Left lobe of liver (tissue), 2 donors: Measurements from ENCODE around the gene ARFGAP1. TPM values are rescaled to one million over a fixed set of nuclear protein-coding genes. Genes with fewer than 3 reads are reported as not detected.
"Not testable (repeated sequence)": the region's sequence is repeated elsewhere in the genome, so short reads cannot be mapped to it uniquely, and the experiment has no call there.

Source experiments
- ATAC-seq: fragments of 200-7000 bp; cut with Tn5 transposase; one replicate; pipeline ENCODE4 v1.9.1; 2020; ENCODE audit warnings: mild to moderate bottlenecking, moderate library complexity
- DNase-seq: peaks from one replicate; pipeline ENCODE4 v3.0.0-alpha.2; 2020; ENCODE audit warnings: low spot score
- total RNA-seq: library from RNA; stranded (reverse); gene quantifications from one replicate; pipeline ENCODE4 v1.2.1, GENCODE V29; 2021
- donor health status: DM: no; HTN: no; CAD: no; lungs with moderate emphysema.
- donor health status: DM: no; HTN: yes; CAD: no.

Gene ARFGAP1
- total RNA-seq, 1 donor from 2014 or later, result 42.6 TPM

DNA sequence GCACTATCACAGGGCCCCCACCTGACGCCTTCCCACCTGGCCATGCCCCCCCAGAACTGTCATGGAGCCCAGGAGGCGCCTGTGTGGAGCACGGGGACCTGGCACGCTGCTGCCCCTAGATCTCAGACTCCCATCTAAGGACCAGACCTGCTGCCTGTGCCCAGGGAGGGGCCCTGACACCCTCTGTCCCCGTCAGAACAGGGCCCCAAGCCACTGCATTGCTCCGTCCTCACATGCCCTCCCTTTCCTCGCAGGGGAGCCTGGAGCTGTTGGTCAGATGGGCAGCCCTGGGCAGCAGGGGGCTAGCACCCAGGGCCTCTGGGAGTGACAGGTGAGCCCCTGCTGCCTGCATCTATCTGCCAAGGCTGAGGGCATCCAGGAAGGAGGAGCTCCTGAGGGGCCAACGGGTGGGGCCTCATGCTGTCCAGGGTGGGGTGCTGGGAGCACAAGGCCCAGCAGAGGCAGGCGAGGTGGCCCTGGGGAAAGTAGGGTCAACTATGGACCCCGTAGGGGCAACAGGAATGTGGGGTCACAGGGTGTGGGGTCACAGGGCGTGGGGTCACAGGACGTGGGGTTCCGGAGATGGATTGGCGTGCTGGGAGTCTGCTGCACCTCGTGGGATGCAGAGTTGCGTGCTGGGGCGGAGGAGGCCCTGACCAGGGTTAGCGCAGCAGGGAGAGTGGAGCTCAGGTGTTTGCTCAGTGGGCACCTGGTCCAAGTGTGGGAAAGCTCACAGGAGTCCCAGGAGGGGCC lies 56.9 kb downstream of the ARFGAP1 start:
- no peak for ATAC-seq
- no peak for DNase-seq

DNA sequence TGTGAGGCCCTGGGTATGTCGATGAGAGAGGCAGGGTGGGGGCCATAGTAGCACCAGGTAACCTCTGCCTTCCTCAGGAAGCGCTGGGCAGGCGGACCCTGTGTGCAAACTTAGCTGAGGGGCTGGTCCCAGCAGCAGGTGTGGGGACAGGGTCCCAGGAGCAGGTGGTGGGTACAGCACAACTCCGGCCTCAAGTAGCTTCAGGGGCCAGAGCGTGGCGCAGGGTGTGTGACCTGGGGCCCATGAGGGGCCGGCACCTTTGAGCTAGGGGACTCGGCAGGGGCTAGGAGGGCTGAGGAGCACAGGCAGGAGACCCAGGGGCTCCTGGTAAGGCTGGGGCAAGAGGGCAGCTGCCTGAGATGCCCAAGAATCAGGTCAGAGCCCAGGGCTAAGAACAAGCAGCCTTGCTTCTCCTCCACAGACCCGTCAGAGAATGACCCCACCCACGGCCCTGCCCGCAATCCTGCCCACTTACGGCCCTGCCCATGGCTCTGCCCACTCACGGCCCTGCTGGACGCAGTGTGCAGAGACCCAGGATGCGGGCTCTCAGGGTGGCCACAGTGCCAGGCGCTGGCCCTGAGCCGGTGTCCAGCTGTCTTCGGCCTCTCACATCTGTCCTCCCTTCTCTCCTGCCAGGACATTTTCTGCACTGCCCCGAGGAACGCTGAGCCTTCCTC lies 57.6 kb downstream of the ARFGAP1 start:
- ATAC-seq (no peak), DNase-seq (no peak)

DNA sequence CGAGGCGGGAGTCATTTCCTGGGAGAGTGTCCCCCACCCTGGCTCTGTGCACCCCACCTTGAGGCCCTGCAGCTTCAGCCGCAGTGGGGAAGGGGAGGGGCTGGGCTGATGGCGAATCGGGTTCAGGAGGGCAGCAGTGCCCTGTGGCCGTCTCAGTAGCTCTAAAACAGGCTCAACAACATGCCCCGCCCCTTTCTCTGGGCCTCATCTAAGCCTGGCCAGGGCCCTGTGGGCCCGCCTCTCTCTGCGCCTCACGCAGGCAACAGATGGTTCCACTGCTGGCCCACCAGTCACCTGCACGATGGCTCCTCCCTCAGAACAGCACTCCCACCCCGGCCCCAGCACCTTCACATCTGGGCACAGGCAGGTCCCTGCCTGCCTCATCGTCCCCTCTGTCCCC lies 58.3 kb downstream of the ARFGAP1 start:
- ATAC-seq, result no peak

DNA sequence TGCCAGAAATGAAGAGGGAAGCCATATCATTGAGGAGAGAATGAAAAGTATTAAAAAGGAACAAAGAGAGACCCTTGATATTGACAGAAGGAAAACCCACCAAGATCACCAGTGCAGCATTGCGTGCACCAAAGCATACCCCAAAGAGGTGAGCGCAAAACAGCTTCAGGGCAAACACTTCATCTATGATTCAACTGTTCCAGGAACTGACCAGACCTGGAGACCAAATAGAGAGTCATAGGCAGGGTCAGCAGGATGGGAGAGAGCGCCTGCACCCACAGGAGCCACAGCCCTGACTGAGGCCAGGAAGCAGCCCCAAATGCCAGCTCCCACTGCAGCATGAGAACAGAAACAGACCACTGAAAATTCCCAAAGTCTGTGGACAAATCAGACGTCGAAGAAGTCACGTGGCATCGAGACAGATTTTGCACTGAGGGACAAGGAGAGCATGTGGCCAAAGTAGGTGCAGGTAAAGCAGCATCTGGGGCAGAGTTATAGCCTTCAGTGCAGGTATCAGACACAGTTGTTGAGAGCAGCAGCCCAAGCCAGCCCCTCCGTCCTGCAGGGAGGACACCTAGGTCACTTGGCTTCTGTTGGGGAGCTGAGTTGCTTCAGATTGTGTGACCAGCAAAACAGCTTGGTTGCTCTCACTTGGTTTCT lies 59.3 kb downstream of the ARFGAP1 start:
- ATAC-seq, result no peak
- no peak for DNase-seq

More for the DNA sequence above, 58.3 kb downstream of the ARFGAP1 start:
- no peak for DNase-seq

- DNase-seq (no peak), ATAC-seq (no peak)
Observed at GRCh38 chr20:63332488-63333240, 60.1 kb downstream of the ARFGAP1 start.

GRCh38 chr20:63333241-63333836 lies 60.7 kb downstream of the ARFGAP1 start:
- ATAC-seq (no peak), DNase-seq (no peak)

DNA sequence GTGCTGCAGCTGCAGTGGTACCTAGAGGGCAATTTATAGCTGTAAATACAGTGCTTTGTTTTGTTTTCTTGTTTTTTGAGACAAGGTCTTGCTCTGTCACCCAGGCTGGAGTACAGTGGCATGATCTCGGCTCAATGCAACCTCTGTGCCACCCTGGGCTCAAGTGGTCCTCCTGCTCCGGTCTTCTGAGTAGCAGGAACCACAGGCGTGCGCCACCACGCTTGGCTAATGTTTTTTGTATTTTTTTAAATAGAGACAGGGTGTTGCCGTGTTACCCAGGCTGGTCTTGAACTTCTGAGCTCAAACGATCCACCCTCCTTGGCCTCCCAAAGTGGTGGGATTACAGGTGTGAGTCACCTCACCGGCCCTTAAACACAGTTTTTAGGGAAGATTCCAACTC lies 61.7 kb downstream of the ARFGAP1 start:
- DNase-seq (no peak), ATAC-seq (no peak)

DNA sequence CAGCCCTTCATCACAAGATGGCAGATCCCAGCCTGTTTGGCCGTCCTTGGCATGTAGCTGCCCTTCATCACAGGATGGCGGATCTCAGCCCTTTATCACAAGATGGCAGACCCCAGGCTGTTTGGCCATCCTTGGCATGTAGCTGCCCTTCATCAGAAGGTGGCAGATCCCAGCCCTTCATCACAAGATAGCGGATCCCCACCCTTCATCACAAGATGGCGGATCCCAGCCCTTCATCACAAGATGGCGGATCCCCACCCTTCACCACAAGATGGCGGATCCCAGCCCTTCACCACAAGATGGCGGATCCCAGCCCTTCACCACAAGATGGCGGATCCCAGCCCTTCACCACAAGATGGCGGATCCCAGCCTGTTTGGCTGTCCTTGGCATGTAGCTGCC lies 62.4 kb downstream of the ARFGAP1 start:
- DNase-seq, ATAC-seq: not testable (repeated sequence)

- DNase-seq, result no peak
- no peak for ATAC-seq
Observed at GRCh38 chr20:63335711-63336110, 63.1 kb downstream of the ARFGAP1 start.

DNA sequence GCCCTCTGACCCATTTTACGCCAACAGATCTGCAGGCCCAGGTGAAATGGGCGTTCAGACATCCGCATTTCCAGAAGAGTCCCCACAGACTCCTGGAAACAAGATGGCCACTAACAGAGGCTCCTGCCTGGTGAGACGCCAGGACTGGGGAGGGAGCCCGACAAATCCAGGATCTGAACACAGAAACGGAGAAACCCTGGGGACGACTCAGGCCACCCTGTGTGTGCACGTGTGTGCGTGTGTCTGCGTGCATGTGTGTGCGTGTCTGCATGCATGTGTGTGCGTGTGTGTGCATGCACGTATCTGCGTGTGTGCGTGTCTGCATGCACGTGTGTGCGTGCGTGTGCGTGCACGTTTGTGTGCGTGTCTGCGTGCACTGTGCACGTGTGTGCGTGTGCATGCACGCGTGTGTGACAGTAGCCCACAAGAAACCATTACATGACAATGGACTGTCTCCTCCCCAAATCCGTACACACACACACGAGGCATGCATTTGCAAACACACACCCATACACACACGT lies 63.7 kb downstream of the ARFGAP1 start:
- no peak for ATAC-seq
- no peak for DNase-seq

DNA sequence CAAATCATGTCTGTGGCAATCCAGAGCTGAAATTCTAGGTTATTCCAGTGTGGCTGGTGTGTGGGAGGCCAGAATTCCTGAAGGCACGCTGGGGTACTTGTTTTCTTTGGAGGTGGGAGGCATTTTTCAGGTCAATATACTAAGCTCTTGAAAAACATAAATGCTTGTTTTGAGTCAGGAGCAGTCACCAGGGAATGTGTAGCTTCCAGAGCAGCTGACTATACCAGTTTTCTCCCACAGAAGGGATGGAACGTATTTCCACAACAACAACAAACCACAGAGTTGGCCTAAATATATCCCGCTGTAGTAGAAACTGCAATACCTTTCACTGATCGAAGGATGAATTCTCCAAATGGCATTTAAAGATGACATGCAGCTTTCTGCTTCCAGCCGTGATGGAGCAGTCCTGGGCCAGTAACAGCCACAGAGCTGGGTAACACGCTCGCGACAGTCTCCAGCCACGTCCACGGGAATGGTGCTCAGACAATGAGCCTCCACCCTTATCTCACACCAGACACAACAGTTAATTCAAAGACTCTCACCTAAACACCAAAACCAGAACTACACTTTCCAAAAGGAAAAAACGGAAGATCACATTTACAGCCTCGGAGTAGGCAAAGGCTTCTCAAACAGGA lies 65.3 kb downstream of the ARFGAP1 start:
- ATAC-seq (no peak), DNase-seq (no peak)

Other genes with a start within 250 kb of the ARFGAP1 start
- gene YTHDF1, start 56.7 kb upstream of the ARFGAP1 start, total RNA-seq, result 18.2 TPM
- not detected for gene BIRC7, start 36.9 kb upstream of the ARFGAP1 start, total RNA-seq
- not detected for gene NKAIN4, start 18.4 kb upstream of the ARFGAP1 start, total RNA-seq
- gene COL20A1, start 20.4 kb downstream of the ARFGAP1 start, total RNA-seq, result not detected
- gene CHRNA4, start 88.5 kb downstream of the ARFGAP1 start, total RNA-seq, result 145 TPM
- gene KCNQ2, start 199.8 kb downstream of the ARFGAP1 start, total RNA-seq, result not detected
- 0.73 TPM for gene EEF1A2, start 226.3 kb downstream of the ARFGAP1 start, total RNA-seq
- 88.0 TPM for gene PPDPF, start 248.0 kb downstream of the ARFGAP1 start, total RNA-seq